ENCODE results near the gene LDLR. TPM values are rescaled to one million over a fixed set of nuclear protein-coding genes. Genes with fewer than 3 reads are reported as not detected.
"Not testable (repeated sequence)": the region's sequence is repeated elsewhere in the genome, so short reads cannot be mapped to it uniquely, and the experiment has no call there.

Gene LDLR
- total RNA-seq, 2 donors from 2014 or later, result 61.0 to 101 TPM

DNA sequence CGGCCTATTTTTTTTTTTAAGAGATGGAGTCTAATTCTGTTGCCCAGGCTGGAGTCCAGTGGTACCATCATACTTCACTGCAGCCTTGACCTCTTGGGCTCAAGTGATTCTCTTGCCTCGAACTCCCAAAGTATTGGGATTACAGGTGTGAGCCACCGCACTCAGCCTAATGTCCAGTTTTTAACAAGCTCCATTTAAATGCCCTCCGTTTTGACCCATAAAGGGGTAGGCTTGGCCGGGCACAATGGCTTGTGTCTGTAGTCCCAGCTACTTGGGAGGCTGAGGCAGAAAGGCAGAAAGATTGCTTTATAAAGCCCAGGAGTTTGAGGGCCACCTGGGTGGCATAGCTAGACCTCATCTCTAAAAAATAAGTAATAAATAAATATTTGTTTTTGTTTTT is 11.8 kb downstream of the LDLR start:
- TF ChIP-seq, protein P1, sequence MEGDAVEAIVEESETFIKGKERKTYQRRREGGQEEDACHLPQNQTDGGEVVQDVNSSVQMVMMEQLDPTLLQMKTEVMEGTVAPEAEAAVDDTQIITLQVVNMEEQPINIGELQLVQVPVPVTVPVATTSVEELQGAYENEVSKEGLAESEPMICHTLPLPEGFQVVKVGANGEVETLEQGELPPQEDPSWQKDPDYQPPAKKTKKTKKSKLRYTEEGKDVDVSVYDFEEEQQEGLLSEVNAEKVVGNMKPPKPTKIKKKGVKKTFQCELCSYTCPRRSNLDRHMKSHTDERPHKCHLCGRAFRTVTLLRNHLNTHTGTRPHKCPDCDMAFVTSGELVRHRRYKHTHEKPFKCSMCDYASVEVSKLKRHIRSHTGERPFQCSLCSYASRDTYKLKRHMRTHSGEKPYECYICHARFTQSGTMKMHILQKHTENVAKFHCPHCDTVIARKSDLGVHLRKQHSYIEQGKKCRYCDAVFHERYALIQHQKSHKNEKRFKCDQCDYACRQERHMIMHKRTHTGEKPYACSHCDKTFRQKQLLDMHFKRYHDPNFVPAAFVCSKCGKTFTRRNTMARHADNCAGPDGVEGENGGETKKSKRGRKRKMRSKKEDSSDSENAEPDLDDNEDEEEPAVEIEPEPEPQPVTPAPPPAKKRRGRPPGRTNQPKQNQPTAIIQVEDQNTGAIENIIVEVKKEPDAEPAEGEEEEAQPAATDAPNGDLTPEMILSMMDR (conservative IDR thresholded peaks at IDR 0.05), result no peak

DNA sequence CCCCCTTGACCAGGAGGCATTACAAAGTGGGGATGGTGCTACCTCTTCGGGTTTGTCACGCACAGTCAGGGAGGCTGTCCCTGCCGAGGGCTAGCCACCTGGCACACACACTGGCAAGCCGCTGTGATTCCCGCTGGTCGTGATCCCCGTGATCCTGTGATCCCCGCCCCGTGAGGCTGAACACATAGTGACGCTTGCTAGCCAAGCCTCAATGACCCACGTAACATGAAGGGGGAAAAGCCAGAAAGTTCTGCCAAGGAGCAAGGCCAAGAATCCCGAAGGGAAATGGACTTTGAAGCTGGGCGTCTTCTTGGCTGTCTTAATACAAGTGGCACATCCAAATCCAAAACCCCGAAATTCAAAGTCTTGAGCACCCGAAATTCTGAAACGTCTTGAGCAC is 13.7 kb downstream of the LDLR start:
- 94 to 96% methylated on average over 16 of the region's 16 CpGs for WGBS, 2 experiments (ENCODE audit: insufficient coverage in 1 of 2, insufficient read length in 1 of 2)
- H3K4me3 Mint-ChIP-seq, result no peak overlapping the region
- no peaks in the 10 kb centered on the region for H3K27me3 ChIP-seq (ENCODE audit: control insufficient read depth, insufficient read depth, low read length, poor library complexity, severe bottlenecking)
- peaks cover 87% of the 10 kb centered on the region for H3K36me3 ChIP-seq (ENCODE audit: control insufficient read depth, insufficient read depth, low read length)
- TF ChIP-seq, protein P1 (conservative IDR thresholded peaks at IDR 0.05), result no peak
- no peak overlapping the region for H3K9ac ChIP-seq (ENCODE audit: extremely low read depth, low read length, poor library complexity, severe bottlenecking)
- no peak for DNase-seq
- peaks cover 71% of the 10 kb centered on the region for H3K36me3 Mint-ChIP-seq (ENCODE audit: low read depth)
- peak overlapping the region; percentile 44 for H3K27ac Mint-ChIP-seq
- no peaks in the 10 kb centered on the region for H3K4me1 Mint-ChIP-seq
- H3K27me3 Mint-ChIP-seq (ENCODE audit: insufficient read depth), result no peaks in the 10 kb centered on the region
- no peaks in the 10 kb centered on the region for H3K9me3 ChIP-seq (ENCODE audit: control insufficient read depth, low read length)
- no peaks in the 10 kb centered on the region for H3K9me3 Mint-ChIP-seq
- H3K4me1 ChIP-seq (ENCODE audit: control insufficient read depth, insufficient read depth, low read length), result no peaks in the 10 kb centered on the region
- no peak overlapping the region for H3K27ac ChIP-seq (ENCODE audit: low read depth, low read length)
- no peak overlapping the region for H3K4me3 ChIP-seq (ENCODE audit: low read length)

More for the DNA sequence above, 11.8 kb downstream of the LDLR start:
- H3K4me1 ChIP-seq (ENCODE audit: control insufficient read depth, insufficient read depth, low read length), result no peaks in the 10 kb centered on the region
- 93 to 99% methylated on average over 5 of the region's 5 CpGs for WGBS, 2 experiments (ENCODE audit: insufficient coverage in 1 of 2, insufficient read length in 1 of 2)
- no peak overlapping the region for H3K27ac ChIP-seq (ENCODE audit: low read depth, low read length)
- DNase-seq, result no peak
- Mint-ChIP-seq H3K27me3 (ENCODE audit: insufficient read depth) (no peaks in the 10 kb centered on the region), H3K9me3 (no peaks in the 10 kb centered on the region), H3K27ac (no peak overlapping the region), H3K4me3 (no peak overlapping the region), H3K4me1 (no peaks in the 10 kb centered on the region), H3K36me3 (ENCODE audit: low read depth) (peaks cover 77% of the 10 kb centered on the region)
- H3K36me3 ChIP-seq (ENCODE audit: control insufficient read depth, insufficient read depth, low read length), result peaks cover 89% of the 10 kb centered on the region
- no peak overlapping the region for H3K9ac ChIP-seq (ENCODE audit: extremely low read depth, low read length, poor library complexity, severe bottlenecking)
- no peak overlapping the region for H3K4me3 ChIP-seq (ENCODE audit: low read length)
- no peaks in the 10 kb centered on the region for H3K9me3 ChIP-seq (ENCODE audit: control insufficient read depth, low read length)
- no peaks in the 10 kb centered on the region for H3K27me3 ChIP-seq (ENCODE audit: control insufficient read depth, insufficient read depth, low read length, poor library complexity, severe bottlenecking)

GRCh38 chr19:11103667-11104066 is 14.4 kb downstream of the LDLR start:
- H3K27me3 Mint-ChIP-seq (ENCODE audit: insufficient read depth); H3K4me3 Mint-ChIP-seq; H3K27me3 ChIP-seq (ENCODE audit: control insufficient read depth, insufficient read depth, low read length, poor library complexity, severe bottlenecking); H3K4me1 Mint-ChIP-seq; H3K9me3 Mint-ChIP-seq; H3K4me3 ChIP-seq (ENCODE audit: low read length); H3K4me1 ChIP-seq (ENCODE audit: control insufficient read depth, insufficient read depth, low read length); DNase-seq; H3K9ac ChIP-seq (ENCODE audit: extremely low read depth, low read length, poor library complexity, severe bottlenecking); H3K27ac ChIP-seq (ENCODE audit: low read depth, low read length); H3K9me3 ChIP-seq (ENCODE audit: control insufficient read depth, low read length): not testable (repeated sequence)
- Mint-ChIP-seq H3K36me3 (ENCODE audit: low read depth) (peaks cover 74% of the 10 kb centered on the region), H3K27ac (peak overlapping the region; percentile 45)
- WGBS, 2 experiments (ENCODE audit: insufficient coverage in 1 of 2, insufficient read length in 1 of 2), result 90 to 92% methylated on average over 5 to 10 of the region's 10 CpGs
- H3K36me3 ChIP-seq (ENCODE audit: control insufficient read depth, insufficient read depth, low read length), result peaks cover 86% of the 10 kb centered on the region

DNA sequence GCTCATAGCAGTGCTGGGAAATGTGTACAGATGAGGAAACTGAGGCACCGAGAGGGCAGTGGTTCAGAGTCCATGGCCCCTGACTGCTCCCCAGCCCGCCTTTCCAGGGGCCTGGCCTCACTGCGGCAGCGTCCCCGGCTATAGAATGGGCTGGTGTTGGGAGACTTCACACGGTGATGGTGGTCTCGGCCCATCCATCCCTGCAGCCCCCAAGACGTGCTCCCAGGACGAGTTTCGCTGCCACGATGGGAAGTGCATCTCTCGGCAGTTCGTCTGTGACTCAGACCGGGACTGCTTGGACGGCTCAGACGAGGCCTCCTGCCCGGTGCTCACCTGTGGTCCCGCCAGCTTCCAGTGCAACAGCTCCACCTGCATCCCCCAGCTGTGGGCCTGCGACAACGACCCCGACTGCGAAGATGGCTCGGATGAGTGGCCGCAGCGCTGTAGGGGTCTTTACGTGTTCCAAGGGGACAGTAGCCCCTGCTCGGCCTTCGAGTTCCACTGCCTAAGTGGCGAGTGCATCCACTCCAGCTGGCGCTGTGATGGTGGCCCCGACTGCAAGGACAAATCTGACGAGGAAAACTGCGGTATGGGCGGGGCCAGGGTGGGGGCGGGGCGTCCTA is 15.9 kb downstream of the LDLR start:
- WGBS, 2 experiments (ENCODE audit: insufficient coverage in 1 of 2, insufficient read length in 1 of 2), result 95 to 97% methylated on average over 27 to 36 of the region's 36 CpGs
- H3K9ac ChIP-seq (ENCODE audit: extremely low read depth, low read length, poor library complexity, severe bottlenecking), result no peak overlapping the region
- peaks cover 84% of the 10 kb centered on the region for H3K36me3 ChIP-seq (ENCODE audit: control insufficient read depth, insufficient read depth, low read length)
- H3K27me3 ChIP-seq (ENCODE audit: control insufficient read depth, insufficient read depth, low read length, poor library complexity, severe bottlenecking), result no peaks in the 10 kb centered on the region
- H3K27ac Mint-ChIP-seq, result no peak overlapping the region
- H3K4me1 ChIP-seq (ENCODE audit: control insufficient read depth, insufficient read depth, low read length), result no peaks in the 10 kb centered on the region
- H3K9me3 ChIP-seq (ENCODE audit: control insufficient read depth, low read length), result no peaks in the 10 kb centered on the region
- peaks cover 76% of the 10 kb centered on the region for H3K36me3 Mint-ChIP-seq (ENCODE audit: low read depth)
- no peak overlapping the region for H3K4me3 ChIP-seq (ENCODE audit: low read length)
- H3K9me3 Mint-ChIP-seq, result no peaks in the 10 kb centered on the region
- TF ChIP-seq, protein P1 (conservative IDR thresholded peaks at IDR 0.05), result no peak
- H3K27ac ChIP-seq (ENCODE audit: low read depth, low read length), result no peak overlapping the region
- no peak overlapping the region for H3K4me3 Mint-ChIP-seq
- H3K4me1 Mint-ChIP-seq, result no peaks in the 10 kb centered on the region
- no peaks in the 10 kb centered on the region for H3K27me3 Mint-ChIP-seq (ENCODE audit: insufficient read depth)
- DNase-seq, result no peak

Measured in endodermal cell (in vitro differentiated cells).